Inflammatory macrophage treated with lipopolysaccharide for 4 hours (primary cell): Measurements from ENCODE around the gene PDGFC.

Experiments used
- DNase-seq: peaks from one replicate; pipeline ENCODE4 v3.0.0-alpha.2; 2020

Gene PDGFC

GRCh38 chr4:156778093-156778492 lies 193.5 kb downstream of the PDGFC start:
- DNase-seq = no peak

DNA sequence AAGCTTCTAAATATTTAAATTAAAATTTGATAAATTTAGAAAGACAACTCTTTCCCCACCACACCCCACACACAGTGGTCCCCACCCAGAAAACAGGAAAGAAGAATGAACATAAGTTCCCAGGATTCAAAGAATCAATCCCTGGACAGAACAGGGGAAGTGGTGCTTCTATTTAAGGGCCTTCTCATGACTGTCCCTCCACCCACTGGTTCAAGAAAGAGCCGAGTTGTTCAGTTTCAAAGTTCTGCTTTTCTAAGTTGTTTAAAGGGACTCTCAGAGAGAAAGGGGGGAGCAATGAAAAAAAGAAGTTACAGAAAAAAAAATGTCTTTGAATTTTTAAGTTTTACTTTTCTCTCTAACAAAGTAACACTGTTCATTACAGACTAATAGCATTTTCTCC lies 195.8 kb downstream of the PDGFC start:
- DNase-seq = peak; percentile 86

GRCh38 chr4:156774422-156774821 lies 197.2 kb downstream of the PDGFC start:
- peak; percentile 60 for DNase-seq

GRCh38 chr4:156773648-156774357 lies 197.8 kb downstream of the PDGFC start:
- DNase-seq = no peak

DNA sequence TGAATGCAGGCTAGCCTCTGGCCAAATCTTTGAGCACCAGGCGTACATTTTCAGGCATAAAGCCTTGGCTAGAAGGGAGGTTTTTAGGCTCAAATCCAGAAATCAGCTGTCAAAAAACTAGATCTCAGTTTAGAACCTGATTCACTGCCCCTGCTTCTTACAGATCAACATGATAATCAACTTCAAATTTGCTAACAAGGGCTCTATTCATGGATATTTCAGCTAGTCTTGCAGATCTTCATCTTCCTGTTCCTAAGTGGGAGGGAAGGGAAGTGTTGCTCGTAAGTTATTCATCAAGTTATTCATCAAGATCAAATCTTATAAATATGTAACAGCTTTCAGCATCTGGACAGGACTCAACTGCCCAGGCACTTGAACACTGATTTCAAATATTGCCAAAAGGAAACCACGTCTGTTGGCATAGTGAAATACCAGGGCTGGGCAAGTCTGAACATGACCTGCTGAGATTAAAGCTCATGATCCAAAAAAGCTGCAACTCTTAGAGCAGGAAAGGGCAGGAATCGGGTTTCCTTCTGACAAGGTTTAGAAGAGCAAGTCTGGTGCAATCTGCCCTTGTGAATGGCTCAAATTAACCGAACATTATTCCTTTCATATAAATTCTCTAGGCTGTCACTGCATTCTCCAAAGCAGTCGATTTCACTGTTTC lies 200.3 kb downstream of the PDGFC start:
- no peak for DNase-seq

GRCh38 chr4:156770140-156770539 lies 201.5 kb downstream of the PDGFC start:
- no peak for DNase-seq

DNA sequence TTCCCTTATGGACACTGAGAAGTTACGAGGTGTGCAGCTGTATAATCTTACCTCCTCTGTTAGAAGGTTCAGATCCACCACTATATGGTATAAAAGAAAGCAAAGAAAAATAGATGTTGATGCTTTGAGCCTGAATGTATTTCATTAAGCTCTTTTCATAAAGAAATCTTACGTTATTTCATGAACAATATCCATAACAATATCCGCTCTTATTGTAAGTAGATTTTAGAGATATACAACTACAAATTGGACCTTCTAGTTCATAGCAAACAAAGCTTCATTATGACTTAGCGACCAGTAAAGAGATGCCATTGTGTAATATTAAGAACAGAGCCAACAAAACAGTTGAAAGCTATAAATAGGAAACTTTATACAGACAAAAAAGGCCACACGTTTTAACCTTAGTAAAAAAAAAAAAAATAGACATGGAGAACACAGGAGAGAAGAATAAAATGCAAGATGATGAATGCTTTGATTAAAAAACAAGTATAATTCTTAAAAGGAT lies 203.6 kb downstream of the PDGFC start:
- DNase-seq = no peak

GRCh38 chr4:156766846-156767245 lies 204.8 kb downstream of the PDGFC start:
- no peak for DNase-seq

DNA sequence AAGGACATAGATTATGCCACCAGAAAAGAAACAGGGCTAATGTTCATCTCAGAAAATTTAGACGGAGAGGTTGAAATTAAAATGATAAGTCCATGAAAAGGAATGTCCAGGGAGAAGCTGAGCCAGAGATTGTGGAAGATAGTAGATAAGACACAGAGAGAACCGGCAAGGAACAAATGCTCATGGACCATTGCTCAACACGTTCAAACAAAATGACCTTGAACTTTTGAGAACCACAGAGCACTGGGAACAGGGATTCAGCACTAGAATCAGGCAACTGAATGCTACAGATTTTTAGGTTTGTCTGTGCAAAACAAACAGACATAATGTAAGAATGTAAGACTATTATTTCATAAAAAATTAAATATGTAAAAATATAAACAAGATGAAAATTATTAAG lies 206.3 kb downstream of the PDGFC start:
- DNase-seq = no peak

DNA sequence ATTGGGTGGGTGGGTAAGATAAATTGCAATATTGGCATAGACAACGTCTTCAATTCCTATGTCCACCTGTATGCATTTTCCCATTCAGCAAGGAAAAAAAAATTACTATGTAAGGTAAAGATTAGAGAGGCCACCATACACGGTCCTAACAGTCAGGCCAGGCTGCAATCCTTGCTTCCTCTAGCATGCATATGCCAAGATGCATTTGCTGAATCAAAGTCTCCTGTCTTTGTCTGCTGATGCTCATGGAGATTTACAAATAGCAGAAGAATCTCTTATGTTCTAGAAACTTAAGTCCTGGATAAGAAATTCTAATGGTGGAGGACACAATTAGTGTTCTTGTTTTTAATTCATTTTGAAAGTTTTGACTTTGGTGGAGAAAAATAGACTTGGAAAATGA lies 206.8 kb downstream of the PDGFC start:
- no peak for DNase-seq

DNA sequence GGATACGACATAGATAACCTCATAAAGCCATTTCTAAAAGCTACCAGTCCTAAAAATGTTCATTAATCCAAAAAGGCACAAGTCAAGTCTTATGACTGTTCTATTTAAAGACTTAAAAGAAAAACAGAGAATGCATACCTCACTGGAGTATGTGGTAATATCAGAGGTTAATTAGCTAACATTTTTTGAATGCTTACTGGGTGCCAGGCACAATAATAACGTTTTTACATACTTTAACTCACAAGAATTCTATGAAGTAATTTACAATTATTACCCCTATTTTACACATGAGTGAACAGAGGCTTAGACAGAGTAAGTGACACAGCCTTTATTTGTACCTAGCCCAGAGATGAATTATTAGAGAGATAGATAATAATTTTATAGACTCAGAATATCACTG lies 207.5 kb downstream of the PDGFC start:
- no peak for DNase-seq

DNA sequence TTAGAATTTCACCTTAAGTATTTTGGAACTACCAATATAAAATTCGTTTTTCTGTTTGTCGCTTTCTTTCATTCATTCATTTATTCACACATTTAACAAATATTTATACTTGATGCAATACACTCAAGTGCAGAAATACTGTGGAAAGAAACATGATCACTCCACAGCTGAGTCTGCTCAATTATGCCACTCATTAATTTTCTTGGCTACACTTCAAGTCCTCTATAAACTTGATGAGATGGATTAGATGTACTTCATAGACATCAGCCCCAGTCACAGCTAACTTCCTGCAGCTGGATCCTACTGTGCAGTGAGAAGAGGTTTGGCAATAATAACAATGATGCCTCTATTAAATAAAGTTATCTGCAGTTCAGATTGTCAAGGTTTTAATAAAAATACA lies 208.1 kb downstream of the PDGFC start:
- DNase-seq = no peak

- no peak for DNase-seq
These were observed 208.7 kb downstream of the PDGFC start for GRCh38 chr4:156762851-156763250.

GRCh38 chr4:156756118-156756517 lies 215.5 kb downstream of the PDGFC start:
- no peak for DNase-seq

DNA sequence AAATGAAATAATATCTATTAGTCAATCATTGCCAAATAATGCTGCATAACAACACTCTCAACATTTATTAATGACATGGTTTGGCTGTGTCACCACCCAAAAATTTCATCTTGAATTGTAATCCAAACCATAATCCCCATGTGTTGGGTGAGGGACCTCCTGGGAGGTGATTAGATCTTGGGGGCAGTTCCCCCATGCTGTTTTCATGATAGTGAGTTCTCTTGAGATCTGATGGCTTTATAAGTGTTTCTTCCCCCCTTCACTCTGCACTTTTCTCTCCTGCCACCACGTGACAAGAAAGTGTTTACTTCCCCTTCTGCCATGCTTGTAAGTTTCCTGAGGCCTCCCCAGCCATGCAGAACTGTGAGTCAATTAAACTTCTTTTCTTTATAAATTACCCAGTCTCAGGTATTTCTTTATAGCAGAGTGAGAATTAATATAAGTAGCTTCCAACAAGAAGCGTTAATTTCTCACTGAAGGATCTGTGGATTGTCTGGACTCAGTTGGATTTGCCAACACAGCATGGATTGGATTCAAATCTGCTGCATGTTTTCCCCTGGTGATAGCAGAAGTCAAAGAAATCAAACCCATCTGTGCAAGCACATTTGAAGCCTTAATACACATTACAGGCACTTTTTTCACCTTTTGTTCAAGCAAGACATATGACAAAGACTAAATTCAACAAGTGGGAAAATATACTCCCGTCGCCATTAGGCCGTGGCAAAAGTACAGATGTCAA lies 216.6 kb downstream of the PDGFC start:
- no peak for DNase-seq

- DNase-seq = no peak
These were observed 220.1 kb downstream of the PDGFC start for GRCh38 chr4:156751486-156751885.

- no peak for DNase-seq
These were observed 221.9 kb downstream of the PDGFC start for GRCh38 chr4:156749426-156750403.

GRCh38 chr4:156746111-156746510 lies 225.5 kb downstream of the PDGFC start:
- no peak for DNase-seq

DNA sequence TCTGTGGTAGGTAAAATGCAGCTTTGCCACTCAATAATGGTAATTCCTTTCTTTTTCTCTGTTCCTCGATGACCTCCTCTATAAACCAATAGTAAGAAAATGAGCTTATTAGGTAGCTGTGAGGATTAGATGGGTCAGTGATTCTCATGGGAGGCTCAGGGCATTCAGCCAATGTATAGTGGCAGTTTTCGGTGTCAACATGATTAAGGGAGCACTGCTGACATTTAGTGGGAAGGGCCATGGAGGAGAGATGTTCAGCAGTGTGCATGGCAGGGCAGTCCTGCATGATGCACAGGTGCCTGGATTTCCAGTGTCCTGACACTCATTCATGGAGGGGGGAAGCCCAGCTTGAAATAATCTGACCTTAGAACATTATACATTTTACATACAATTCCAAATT lies 232.8 kb downstream of the PDGFC start:
- no peak for DNase-seq

GRCh38 chr4:156734965-156735895 lies 236.4 kb downstream of the PDGFC start:
- DNase-seq = no peak

- no peak for DNase-seq
These were observed 238.0 kb downstream of the PDGFC start for GRCh38 chr4:156733582-156733981.
